K562 (cell line): ENCODE measurements around the gene ATRNL1.

ENCODE experiments used
- BRCA1 ChIP-seq, 2 experiments: fragments of 450-650 bp in 1 of 2; sonication (generic) in 1 of 2; formaldehyde crosslinking in 1 of 2; IDR thresholded peaks; 2 replicates each; pipeline versions ENCODE4 v1.5.0 to v1.6.1; 2017 to 2020; ENCODE audit warnings: mild to moderate bottlenecking in 1 of 2, missing genetic modification reagents in 1 of 2
- MAX ChIP-seq: sonication (generic); formaldehyde crosslinking; IDR thresholded peaks from 2 replicates; pipeline ENCODE4 v1.9.0; 2022; ENCODE audit warnings: mild to moderate bottlenecking, missing genetic modification reagents
- POLR2A ChIP-seq: fragments of 450-650 bp; conservative IDR thresholded peaks from 2 replicates; pipeline ENCODE4 v1.6.1; 2016
- RAD21 ChIP-seq, 2 experiments: fragments of 250-450 bp in 1 of 2; fragments of 450-650 bp in 1 of 2; sonication (Bioruptor Pico) in 1 of 2; formaldehyde crosslinking in 1 of 2; IDR thresholded peaks in 1 of 2; conservative IDR thresholded peaks in 1 of 2; 2 replicates each; pipeline versions ENCODE4 v1.4.0 to v1.8.0; 2020 to 2022; ENCODE audit warnings: mild to moderate bottlenecking in 2 of 2, moderate library complexity in 1 of 2
- SMC3 ChIP-seq: conservative IDR thresholded peaks from 2 replicates; pipeline ENCODE4 v1.6.1; 2011; ENCODE audit warnings: low read depth, low read length, improper control_type of control experiment; ENCODE audit not compliant: insufficient read depth
- ZFX ChIP-seq: sonication (generic); formaldehyde crosslinking; IDR thresholded peaks from 2 replicates; pipeline ENCODE4 v1.8.0; 2022; ENCODE audit warnings: mild to moderate bottlenecking, missing genetic modification reagents, moderate library complexity
- ZNF23 ChIP-seq: fragments of 250-450 bp; sonication (Bioruptor Pico); IDR thresholded peaks from 2 replicates; pipeline ENCODE4 v1.4.0; 2020; ENCODE audit warnings: mild to moderate bottlenecking

DNA sequence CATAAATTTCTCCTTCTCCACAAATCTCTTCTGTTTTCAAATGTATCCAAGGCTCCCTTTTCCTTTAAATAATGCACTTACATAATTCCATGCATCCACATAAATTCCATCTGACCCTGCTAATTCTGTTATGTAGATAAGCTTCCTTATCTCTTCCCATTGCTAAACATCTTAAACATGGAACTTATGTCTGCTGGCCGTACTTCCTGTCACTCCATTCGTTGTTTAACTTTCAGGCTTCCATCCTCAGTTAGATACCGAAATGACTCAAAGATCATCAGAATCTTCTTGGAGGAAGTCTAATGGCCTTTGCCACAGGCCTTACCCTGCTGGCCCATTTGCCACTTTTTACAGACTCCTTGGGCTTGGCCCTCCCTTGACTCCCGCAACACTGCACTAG is 848.9 kb downstream of the ATRNL1 start:
- TF ChIP-seq BRCA1 (IDR thresholded peaks at IDR 0.05), result no peak
- TF ChIP-seq BRCA1 (CRISPR knock-in tag; IDR thresholded peaks at IDR 0.05), result no peak
- TF ChIP-seq MAX (CRISPR knock-in tag), result no peak
- TF ChIP-seq ZFX (CRISPR knock-in tag), result no peak
- no peak for TF ChIP-seq ZNF23 (CRISPR knock-in tag)
- TF ChIP-seq RAD21 (CRISPR knock-in tag; conservative IDR thresholded peaks at IDR 0.05 in 1 of 2, IDR thresholded peaks at IDR 0.05 in 1 of 2), result no peak
- TF ChIP-seq POLR2A, result no peak
- TF ChIP-seq SMC3, result no peak
